HL-60 (cell line): ENCODE data around the gene RNF26.

Experiments
- GABPA ChIP-seq: IDR thresholded peaks from 2 replicates; pipeline ENCODE4 v1.6.1; 2012; ENCODE audit warnings: low read depth
- POLR2AphosphoS5 ChIP-seq: IDR thresholded peaks from 2 replicates; pipeline ENCODE4 v1.6.1; 2012; ENCODE audit warnings: low read depth
- TF ChIP-seq, protein P1 (sequence below): IDR thresholded peaks from one replicate; pipeline ENCODE4 v1.5.1; 2011; ENCODE audit warnings: low read length, control low read depth, inconsistent platforms; ENCODE audit not compliant: insufficient read depth
- TF ChIP-seq, protein P2 (sequence below): IDR thresholded peaks from 2 replicates; pipeline ENCODE4 v1.6.1; 2012; ENCODE audit warnings: low read depth; ENCODE audit not compliant: insufficient replicate concordance

DNA sequence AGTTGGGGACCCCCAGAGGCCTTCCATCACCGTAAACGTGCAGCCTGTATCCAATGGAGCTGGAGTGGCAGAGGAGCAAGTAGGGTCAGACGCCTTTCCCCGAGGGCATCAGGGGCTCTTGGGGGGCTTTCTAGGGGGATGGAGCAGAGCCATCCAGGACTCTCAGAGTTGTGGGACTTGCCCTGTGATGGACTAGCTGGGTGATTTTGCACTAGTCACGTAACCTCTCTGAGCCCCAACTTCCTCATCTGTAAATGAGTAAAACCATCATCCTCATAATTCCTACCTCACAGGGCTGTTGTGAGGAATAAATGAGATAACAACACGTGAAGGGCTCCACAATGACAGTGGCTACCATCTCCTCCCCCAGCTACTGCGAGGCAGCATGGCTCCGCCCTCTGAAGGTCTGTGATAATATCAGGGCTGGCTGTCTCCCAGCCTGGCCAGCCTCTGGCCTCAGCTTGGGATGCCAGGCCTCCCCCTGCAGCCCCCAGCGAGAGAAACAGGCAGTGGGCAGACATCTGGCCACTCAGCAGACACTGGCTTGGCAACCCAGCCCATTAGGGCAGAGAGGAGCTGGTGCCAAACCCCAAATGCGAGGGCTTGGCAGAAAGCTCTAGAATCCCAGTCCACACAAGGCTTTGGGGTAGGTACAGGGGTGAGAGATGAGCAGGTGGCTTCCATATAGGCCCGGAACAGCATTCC is 40.5 kb downstream of the RNF26 start:
- TF ChIP-seq POLR2AphosphoS5 (no peak), GABPA (no peak)
- TF ChIP-seq, protein P1, sequence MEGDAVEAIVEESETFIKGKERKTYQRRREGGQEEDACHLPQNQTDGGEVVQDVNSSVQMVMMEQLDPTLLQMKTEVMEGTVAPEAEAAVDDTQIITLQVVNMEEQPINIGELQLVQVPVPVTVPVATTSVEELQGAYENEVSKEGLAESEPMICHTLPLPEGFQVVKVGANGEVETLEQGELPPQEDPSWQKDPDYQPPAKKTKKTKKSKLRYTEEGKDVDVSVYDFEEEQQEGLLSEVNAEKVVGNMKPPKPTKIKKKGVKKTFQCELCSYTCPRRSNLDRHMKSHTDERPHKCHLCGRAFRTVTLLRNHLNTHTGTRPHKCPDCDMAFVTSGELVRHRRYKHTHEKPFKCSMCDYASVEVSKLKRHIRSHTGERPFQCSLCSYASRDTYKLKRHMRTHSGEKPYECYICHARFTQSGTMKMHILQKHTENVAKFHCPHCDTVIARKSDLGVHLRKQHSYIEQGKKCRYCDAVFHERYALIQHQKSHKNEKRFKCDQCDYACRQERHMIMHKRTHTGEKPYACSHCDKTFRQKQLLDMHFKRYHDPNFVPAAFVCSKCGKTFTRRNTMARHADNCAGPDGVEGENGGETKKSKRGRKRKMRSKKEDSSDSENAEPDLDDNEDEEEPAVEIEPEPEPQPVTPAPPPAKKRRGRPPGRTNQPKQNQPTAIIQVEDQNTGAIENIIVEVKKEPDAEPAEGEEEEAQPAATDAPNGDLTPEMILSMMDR, result no peak
- TF ChIP-seq, protein P2, sequence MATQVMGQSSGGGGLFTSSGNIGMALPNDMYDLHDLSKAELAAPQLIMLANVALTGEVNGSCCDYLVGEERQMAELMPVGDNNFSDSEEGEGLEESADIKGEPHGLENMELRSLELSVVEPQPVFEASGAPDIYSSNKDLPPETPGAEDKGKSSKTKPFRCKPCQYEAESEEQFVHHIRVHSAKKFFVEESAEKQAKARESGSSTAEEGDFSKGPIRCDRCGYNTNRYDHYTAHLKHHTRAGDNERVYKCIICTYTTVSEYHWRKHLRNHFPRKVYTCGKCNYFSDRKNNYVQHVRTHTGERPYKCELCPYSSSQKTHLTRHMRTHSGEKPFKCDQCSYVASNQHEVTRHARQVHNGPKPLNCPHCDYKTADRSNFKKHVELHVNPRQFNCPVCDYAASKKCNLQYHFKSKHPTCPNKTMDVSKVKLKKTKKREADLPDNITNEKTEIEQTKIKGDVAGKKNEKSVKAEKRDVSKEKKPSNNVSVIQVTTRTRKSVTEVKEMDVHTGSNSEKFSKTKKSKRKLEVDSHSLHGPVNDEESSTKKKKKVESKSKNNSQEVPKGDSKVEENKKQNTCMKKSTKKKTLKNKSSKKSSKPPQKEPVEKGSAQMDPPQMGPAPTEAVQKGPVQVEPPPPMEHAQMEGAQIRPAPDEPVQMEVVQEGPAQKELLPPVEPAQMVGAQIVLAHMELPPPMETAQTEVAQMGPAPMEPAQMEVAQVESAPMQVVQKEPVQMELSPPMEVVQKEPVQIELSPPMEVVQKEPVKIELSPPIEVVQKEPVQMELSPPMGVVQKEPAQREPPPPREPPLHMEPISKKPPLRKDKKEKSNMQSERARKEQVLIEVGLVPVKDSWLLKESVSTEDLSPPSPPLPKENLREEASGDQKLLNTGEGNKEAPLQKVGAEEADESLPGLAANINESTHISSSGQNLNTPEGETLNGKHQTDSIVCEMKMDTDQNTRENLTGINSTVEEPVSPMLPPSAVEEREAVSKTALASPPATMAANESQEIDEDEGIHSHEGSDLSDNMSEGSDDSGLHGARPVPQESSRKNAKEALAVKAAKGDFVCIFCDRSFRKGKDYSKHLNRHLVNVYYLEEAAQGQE, result no peak
